ENCODE measurements around the gene FYN. TPM values are rescaled to one million over a fixed set of nuclear protein-coding genes. Genes with fewer than 3 reads are reported as not detected.

FYN gene
- total RNA-seq, 1 donor from 2014 or later, result 46.3 TPM

GRCh38 chr6:111809264-111809663 lies 64.0 kb downstream of the FYN start:
- Histone ChIP-seq H3K4me3 (no peak overlapping the region), H3K36me3 (no peaks in the 10 kb centered on the region), H3K27me3 (ENCODE audit: low read depth) (no peaks in the 10 kb centered on the region), H3K27ac (replicated peaks) (no peak overlapping the region), H3K9me3 (replicated peaks) (no peaks in the 10 kb centered on the region), H3K4me1 (peaks cover 55% of the 10 kb centered on the region)
- DNase-seq, result no peak
- no peak for TF ChIP-seq CTCF (IDR thresholded peaks at IDR 0.05; ENCODE audit: borderline replicate concordance)
- intact Hi-C loops (cut with micrococcal nuclease), result no loop called here

GRCh38 chr6:111808493-111808892 lies 64.8 kb downstream of the FYN start:
- DNase-seq, result no peak
- Histone ChIP-seq H3K4me1 (peaks cover 63% of the 10 kb centered on the region), H3K27me3 (ENCODE audit: low read depth) (no peaks in the 10 kb centered on the region), H3K36me3 (no peaks in the 10 kb centered on the region), H3K9me3 (replicated peaks) (no peaks in the 10 kb centered on the region), H3K27ac (replicated peaks) (no peak overlapping the region), H3K4me3 (no peak overlapping the region)
- no peak for TF ChIP-seq CTCF (IDR thresholded peaks at IDR 0.05; ENCODE audit: borderline replicate concordance)
- intact Hi-C loops (cut with micrococcal nuclease), result no loop called here

- Histone ChIP-seq H3K4me3 (no peak overlapping the region), H3K9me3 (replicated peaks) (no peaks in the 10 kb centered on the region), H3K27me3 (ENCODE audit: low read depth) (no peaks in the 10 kb centered on the region), H3K4me1 (peaks cover 67% of the 10 kb centered on the region), H3K27ac (replicated peaks) (no peak overlapping the region), H3K36me3 (no peaks in the 10 kb centered on the region)
- DNase-seq, result no peak
- intact Hi-C loops (cut with micrococcal nuclease), result no loop called here
- no peak for TF ChIP-seq CTCF (IDR thresholded peaks at IDR 0.05; ENCODE audit: borderline replicate concordance)
These were observed 66.4 kb downstream of the FYN start for GRCh38 chr6:111806561-111807497.

- no peak overlapping the region for H3K27ac ChIP-seq (replicated peaks)
- no peaks in the 10 kb centered on the region for H3K36me3 ChIP-seq
- peaks cover 62% of the 10 kb centered on the region for H3K4me1 ChIP-seq
- no peak for DNase-seq
- H3K9me3 ChIP-seq (replicated peaks), result no peaks in the 10 kb centered on the region
- intact Hi-C loops (cut with micrococcal nuclease), result no loop called here
- no peaks in the 10 kb centered on the region for H3K27me3 ChIP-seq (ENCODE audit: low read depth)
- H3K4me3 ChIP-seq, result no peak overlapping the region
- TF ChIP-seq CTCF (IDR thresholded peaks at IDR 0.05; ENCODE audit: borderline replicate concordance), result no peak
These were observed 67.1 kb downstream of the FYN start for GRCh38 chr6:111806165-111806547.

- no peak for DNase-seq
- H3K27ac ChIP-seq (replicated peaks), result peak overlapping the region; percentile 70
- no peaks in the 10 kb centered on the region for H3K36me3 ChIP-seq
- intact Hi-C loops (cut with micrococcal nuclease), result no loop called here
- TF ChIP-seq CTCF (IDR thresholded peaks at IDR 0.05; ENCODE audit: borderline replicate concordance), result no peak
- H3K4me3 ChIP-seq, result no peak overlapping the region
- peaks cover 57% of the 10 kb centered on the region for H3K4me1 ChIP-seq
- H3K9me3 ChIP-seq (replicated peaks), result no peaks in the 10 kb centered on the region
- H3K27me3 ChIP-seq (ENCODE audit: low read depth), result no peaks in the 10 kb centered on the region
These were observed 67.6 kb downstream of the FYN start for GRCh38 chr6:111805511-111806164.

All from left ventricle myocardium inferior (tissue), 1 donor.